HG03108 (cell line): ENCODE measurements around the gene WNT7A.

Experiments
- ATAC-seq: cut with Tn5 transposase; IDR thresholded peaks from one replicate; pipeline ENCODE4 v1.9.1; 2021; ENCODE audit warnings: moderate library complexity; ENCODE audit not compliant: unreplicated experiment

WNT7A gene

GRCh38 chr3:13798401-13798800 is 81.5 kb downstream of the WNT7A start:
- no peak for ATAC-seq

GRCh38 chr3:13796701-13797460 is 83.0 kb downstream of the WNT7A start:
- no peak for ATAC-seq

- no peak for ATAC-seq
Measured at GRCh38 chr3:13795816-13796215, 84.1 kb downstream of the WNT7A start.

- no peak for ATAC-seq
Measured at GRCh38 chr3:13794322-13794721, 85.5 kb downstream of the WNT7A start.

GRCh38 chr3:13793451-13793850 is 86.4 kb downstream of the WNT7A start:
- no peak for ATAC-seq

GRCh38 chr3:13792512-13793371 is 87.1 kb downstream of the WNT7A start:
- no peak for ATAC-seq

- no peak for ATAC-seq
Measured at GRCh38 chr3:13792051-13792490, 87.8 kb downstream of the WNT7A start.

- no peak for ATAC-seq
Measured at GRCh38 chr3:13791198-13792050, 88.4 kb downstream of the WNT7A start.

- ATAC-seq = no peak
Measured at GRCh38 chr3:13790376-13791197, 89.3 kb downstream of the WNT7A start.

GRCh38 chr3:13788522-13789424 is 91.1 kb downstream of the WNT7A start:
- no peak for ATAC-seq

GRCh38 chr3:13787533-13788132 is 92.2 kb downstream of the WNT7A start:
- no peak for ATAC-seq

- ATAC-seq = no peak
Measured at GRCh38 chr3:13786811-13787210, 93.1 kb downstream of the WNT7A start.

GRCh38 chr3:13785853-13786436 is 93.9 kb downstream of the WNT7A start:
- ATAC-seq = no peak

- ATAC-seq = no peak
Measured at GRCh38 chr3:13785351-13785750, 94.5 kb downstream of the WNT7A start.

GRCh38 chr3:13783476-13783875 is 96.4 kb downstream of the WNT7A start:
- ATAC-seq = no peak

GRCh38 chr3:13782501-13782900 is 97.4 kb downstream of the WNT7A start:
- ATAC-seq = no peak

- no peak for ATAC-seq
Measured at GRCh38 chr3:13781417-13781816, 98.5 kb downstream of the WNT7A start.

GRCh38 chr3:13780432-13781176 is 99.3 kb downstream of the WNT7A start:
- no peak for ATAC-seq
